ENCODE results near the gene BFSP1. TPM values are rescaled to one million over a fixed set of nuclear protein-coding genes. Genes with fewer than 3 reads are reported as not detected.

BFSP1 gene
- total and polyA plus RNA-seq, 4 donors, result 1.8 to 3.1 (median 2.4) TPM

- Histone ChIP-seq H3K27ac (ENCODE audit: low read depth, low read length) (no peak overlapping the region), H3K27me3 (ENCODE audit: control insufficient read depth, insufficient read depth, low read length) (peaks cover 2% of the 10 kb centered on the region), H3K4me3 (ENCODE audit: low read depth, low read length) (no peak overlapping the region), H3K4me1 (ENCODE audit: control insufficient read depth, insufficient read depth, low read length) (peaks cover 1% of the 10 kb centered on the region), H3K36me3 (ENCODE audit: control insufficient read depth, insufficient read depth, low read length) (no peaks in the 10 kb centered on the region), H3K9me3 (ENCODE audit: control insufficient read depth, insufficient read depth, low read length) (no peaks in the 10 kb centered on the region)
- DNase-seq (ENCODE audit: low read depth in 4 of 6, low spot score in 6 of 6), result peak in 2 of 6 donors; percentile 26 to 88
These were observed 5.5 kb downstream of the BFSP1 start for GRCh38 chr20:17525650-17526049.

- H3K27me3 ChIP-seq (ENCODE audit: control insufficient read depth, insufficient read depth, low read length), result peaks cover 2% of the 10 kb centered on the region
- no peaks in the 10 kb centered on the region for H3K36me3 ChIP-seq (ENCODE audit: control insufficient read depth, insufficient read depth, low read length)
- no peaks in the 10 kb centered on the region for H3K4me1 ChIP-seq (ENCODE audit: control insufficient read depth, insufficient read depth, low read length)
- H3K27ac ChIP-seq (ENCODE audit: low read depth, low read length), result no peak overlapping the region
- 100% methylated on average over 2 of the region's 5 CpGs for WGBS (ENCODE audit: insufficient coverage)
- DNase-seq (ENCODE audit: low read depth in 4 of 6, low spot score in 6 of 6), result no peak
- H3K9me3 ChIP-seq (ENCODE audit: control insufficient read depth, insufficient read depth, low read length), result no peaks in the 10 kb centered on the region
- no peak overlapping the region for H3K4me3 ChIP-seq (ENCODE audit: low read depth, low read length)
These were observed 6.0 kb downstream of the BFSP1 start for GRCh38 chr20:17525132-17525531.

- H3K4me1 ChIP-seq (ENCODE audit: control insufficient read depth, insufficient read depth, low read length), result no peaks in the 10 kb centered on the region
- DNase-seq (ENCODE audit: low read depth in 4 of 6, low spot score in 6 of 6), result no peak
- no peaks in the 10 kb centered on the region for H3K36me3 ChIP-seq (ENCODE audit: control insufficient read depth, insufficient read depth, low read length)
- peaks cover 1% of the 10 kb centered on the region for H3K27me3 ChIP-seq (ENCODE audit: control insufficient read depth, insufficient read depth, low read length)
- WGBS (ENCODE audit: insufficient coverage), result 88% methylated on average over 2 of the region's 8 CpGs
- no peak overlapping the region for H3K4me3 ChIP-seq (ENCODE audit: low read depth, low read length)
- H3K9me3 ChIP-seq (ENCODE audit: control insufficient read depth, insufficient read depth, low read length), result no peaks in the 10 kb centered on the region
- no peak overlapping the region for H3K27ac ChIP-seq (ENCODE audit: low read depth, low read length)
These were observed 6.6 kb downstream of the BFSP1 start for GRCh38 chr20:17524560-17524959.

DNA sequence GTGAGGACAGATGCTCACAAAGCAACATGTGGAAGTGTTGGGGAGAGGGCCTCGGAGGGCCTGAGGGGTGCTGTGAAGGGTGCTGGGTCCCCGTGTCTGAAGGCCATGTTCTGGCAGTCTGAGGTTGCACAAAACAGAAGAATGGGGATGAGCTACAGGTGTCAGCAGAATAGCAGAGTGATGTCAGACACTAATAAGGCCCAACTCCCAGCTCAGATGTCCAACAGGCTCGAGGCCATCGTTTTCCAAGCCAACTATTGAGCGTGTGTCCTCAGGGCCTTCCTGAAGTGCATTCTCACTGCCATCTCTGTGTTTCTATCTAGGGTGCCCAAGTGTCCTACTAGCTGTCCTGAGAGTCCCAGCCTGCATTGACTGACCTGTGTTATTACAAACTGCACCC is 7.9 kb downstream of the BFSP1 start:
- Histone ChIP-seq H3K27ac (ENCODE audit: low read depth, low read length) (no peak overlapping the region), H3K4me1 (ENCODE audit: control insufficient read depth, insufficient read depth, low read length) (no peaks in the 10 kb centered on the region), H3K27me3 (ENCODE audit: control insufficient read depth, insufficient read depth, low read length) (no peaks in the 10 kb centered on the region), H3K9me3 (ENCODE audit: control insufficient read depth, insufficient read depth, low read length) (no peaks in the 10 kb centered on the region), H3K4me3 (ENCODE audit: low read depth, low read length) (no peak overlapping the region), H3K36me3 (ENCODE audit: control insufficient read depth, insufficient read depth, low read length) (no peaks in the 10 kb centered on the region)
- no peak for DNase-seq (ENCODE audit: low read depth in 4 of 6, low spot score in 6 of 6)
- WGBS (ENCODE audit: insufficient coverage), result 84% methylated on average over 5 of the region's 5 CpGs

- no peak for DNase-seq (ENCODE audit: low read depth in 4 of 6, low spot score in 6 of 6)
- H3K9me3 ChIP-seq (ENCODE audit: control insufficient read depth, insufficient read depth, low read length), result no peaks in the 10 kb centered on the region
- H3K27me3 ChIP-seq (ENCODE audit: control insufficient read depth, insufficient read depth, low read length), result no peaks in the 10 kb centered on the region
- H3K27ac ChIP-seq (ENCODE audit: low read depth, low read length), result no peak overlapping the region
- no peaks in the 10 kb centered on the region for H3K36me3 ChIP-seq (ENCODE audit: control insufficient read depth, insufficient read depth, low read length)
- H3K4me1 ChIP-seq (ENCODE audit: control insufficient read depth, insufficient read depth, low read length), result no peaks in the 10 kb centered on the region
- 71% methylated on average over 2 of the region's 3 CpGs for WGBS (ENCODE audit: insufficient coverage)
- no peak overlapping the region for H3K4me3 ChIP-seq (ENCODE audit: low read depth, low read length)
These were observed 8.7 kb downstream of the BFSP1 start for GRCh38 chr20:17522528-17522927.

DNA sequence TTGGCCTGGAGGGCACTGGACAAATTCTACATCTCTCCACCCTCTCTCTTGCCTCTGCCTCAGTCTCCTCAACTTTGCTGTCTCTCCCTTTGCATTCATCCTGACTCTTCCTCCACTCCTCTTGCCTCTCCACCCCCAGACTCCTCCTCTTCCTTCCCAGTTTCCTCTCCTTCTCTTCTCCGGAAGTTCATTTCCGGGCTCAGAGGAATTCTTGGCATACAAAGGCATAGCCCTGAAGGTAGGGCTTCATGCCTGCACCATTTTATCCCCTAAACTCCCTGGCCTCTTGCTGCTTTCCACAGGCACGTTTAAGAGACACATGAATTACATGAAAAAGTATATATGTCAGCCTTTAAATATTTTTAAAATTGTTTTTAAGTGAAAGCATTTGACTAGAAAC is 10.6 kb downstream of the BFSP1 start:
- WGBS (ENCODE audit: insufficient coverage), result 80% methylated on average over 1 of the region's 3 CpGs
- Histone ChIP-seq H3K36me3 (ENCODE audit: control insufficient read depth, insufficient read depth, low read length) (no peaks in the 10 kb centered on the region), H3K9me3 (ENCODE audit: control insufficient read depth, insufficient read depth, low read length) (no peaks in the 10 kb centered on the region), H3K27ac (ENCODE audit: low read depth, low read length) (no peak overlapping the region), H3K4me1 (ENCODE audit: control insufficient read depth, insufficient read depth, low read length) (no peaks in the 10 kb centered on the region), H3K27me3 (ENCODE audit: control insufficient read depth, insufficient read depth, low read length) (no peaks in the 10 kb centered on the region), H3K4me3 (ENCODE audit: low read depth, low read length) (no peak overlapping the region)
- DNase-seq (ENCODE audit: low read depth in 4 of 6, low spot score in 6 of 6), result no peak

- Histone ChIP-seq H3K27me3 (ENCODE audit: control insufficient read depth, insufficient read depth, low read length) (no peaks in the 10 kb centered on the region), H3K4me3 (ENCODE audit: low read depth, low read length) (no peak overlapping the region), H3K4me1 (ENCODE audit: control insufficient read depth, insufficient read depth, low read length) (no peaks in the 10 kb centered on the region), H3K36me3 (ENCODE audit: control insufficient read depth, insufficient read depth, low read length) (no peaks in the 10 kb centered on the region), H3K9me3 (ENCODE audit: control insufficient read depth, insufficient read depth, low read length) (no peaks in the 10 kb centered on the region), H3K27ac (ENCODE audit: low read depth, low read length) (no peak overlapping the region)
- DNase-seq (ENCODE audit: low read depth in 4 of 6, low spot score in 6 of 6), result no peak
- 77% methylated on average over 3 of the region's 7 CpGs for WGBS (ENCODE audit: insufficient coverage)
These were observed 11.4 kb downstream of the BFSP1 start for GRCh38 chr20:17519606-17520285.

DNA sequence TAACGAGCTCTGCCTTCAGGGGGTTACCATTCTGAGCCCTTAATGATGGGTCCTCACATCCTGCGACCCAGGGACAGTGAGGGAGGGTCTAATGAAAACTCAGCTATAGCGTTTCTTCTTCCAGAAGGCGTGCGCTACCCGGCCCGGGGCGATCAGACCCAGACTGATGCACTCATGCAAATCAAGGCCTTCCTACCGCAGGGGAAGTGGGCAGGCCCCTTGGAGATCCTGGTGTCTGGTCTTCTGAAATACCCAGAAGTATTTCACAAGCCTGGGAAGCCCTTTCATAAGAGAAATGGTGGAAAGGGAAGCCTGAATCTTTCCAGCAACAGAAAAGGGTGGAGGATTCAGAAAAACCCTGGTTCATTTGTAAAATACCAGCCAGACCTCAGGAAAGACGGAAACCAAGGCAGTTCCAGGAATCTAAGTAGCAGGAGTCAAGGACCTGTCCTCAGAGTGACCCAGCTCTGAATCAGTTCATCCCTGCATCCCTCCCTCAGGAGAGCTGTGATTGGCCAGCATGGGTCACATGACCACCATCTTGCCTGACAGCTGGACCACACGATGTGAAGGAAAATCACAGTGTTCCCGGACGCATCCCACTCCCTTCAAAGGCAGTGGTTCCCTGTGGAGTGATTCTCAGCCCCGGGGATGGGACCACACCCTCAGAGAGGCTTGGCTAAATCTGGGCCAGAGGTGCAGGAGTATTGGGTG is 12.7 kb downstream of the BFSP1 start:
- H3K27ac ChIP-seq (ENCODE audit: low read depth, low read length), result no peak overlapping the region
- H3K9me3 ChIP-seq (ENCODE audit: control insufficient read depth, insufficient read depth, low read length), result no peaks in the 10 kb centered on the region
- no peaks in the 10 kb centered on the region for H3K4me1 ChIP-seq (ENCODE audit: control insufficient read depth, insufficient read depth, low read length)
- no peak overlapping the region for H3K4me3 ChIP-seq (ENCODE audit: low read depth, low read length)
- 75% methylated on average over 12 of the region's 14 CpGs for WGBS (ENCODE audit: insufficient coverage)
- H3K27me3 ChIP-seq (ENCODE audit: control insufficient read depth, insufficient read depth, low read length), result no peaks in the 10 kb centered on the region
- peak in 1 of 6 donors; percentile 71 for DNase-seq (ENCODE audit: low read depth in 4 of 6, low spot score in 6 of 6)
- no peaks in the 10 kb centered on the region for H3K36me3 ChIP-seq (ENCODE audit: control insufficient read depth, insufficient read depth, low read length)

- H3K36me3 ChIP-seq (ENCODE audit: control insufficient read depth, insufficient read depth, low read length), result no peaks in the 10 kb centered on the region
- no peaks in the 10 kb centered on the region for H3K27me3 ChIP-seq (ENCODE audit: control insufficient read depth, insufficient read depth, low read length)
- no peaks in the 10 kb centered on the region for H3K9me3 ChIP-seq (ENCODE audit: control insufficient read depth, insufficient read depth, low read length)
- no peak overlapping the region for H3K27ac ChIP-seq (ENCODE audit: low read depth, low read length)
- no peak overlapping the region for H3K4me3 ChIP-seq (ENCODE audit: low read depth, low read length)
- H3K4me1 ChIP-seq (ENCODE audit: control insufficient read depth, insufficient read depth, low read length), result no peaks in the 10 kb centered on the region
- DNase-seq (ENCODE audit: low read depth in 4 of 6, low spot score in 6 of 6), result no peak
- WGBS (ENCODE audit: insufficient coverage), result no CpG with 5 or more reads among the region's 3 CpGs
These were observed 16.1 kb downstream of the BFSP1 start for GRCh38 chr20:17515053-17515452.

DNA sequence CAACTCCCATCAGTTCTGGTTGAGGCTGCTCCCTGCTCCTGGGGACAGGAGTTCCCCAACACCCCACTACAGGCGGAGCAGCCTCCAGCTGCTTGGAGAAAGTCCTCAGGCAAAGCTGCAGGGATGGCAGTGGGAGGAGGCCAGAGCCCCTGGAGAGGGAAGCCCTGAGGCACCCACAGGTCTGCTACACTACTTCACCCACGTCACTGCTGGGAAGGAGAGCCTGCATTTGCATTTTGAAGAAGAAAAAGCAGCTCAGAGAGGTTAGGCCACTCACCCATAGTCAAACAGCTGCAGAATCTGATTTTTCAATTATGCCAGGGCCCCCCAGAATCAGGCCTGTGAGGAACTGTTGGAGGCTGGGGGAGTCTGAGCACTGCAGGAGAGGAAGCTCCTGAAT is 17.2 kb downstream of the BFSP1 start:
- no peak for DNase-seq (ENCODE audit: low read depth in 4 of 6, low spot score in 6 of 6)
- no peaks in the 10 kb centered on the region for H3K36me3 ChIP-seq (ENCODE audit: control insufficient read depth, insufficient read depth, low read length)
- no peaks in the 10 kb centered on the region for H3K9me3 ChIP-seq (ENCODE audit: control insufficient read depth, insufficient read depth, low read length)
- H3K4me3 ChIP-seq (ENCODE audit: low read depth, low read length), result no peak overlapping the region
- no peak overlapping the region for H3K27ac ChIP-seq (ENCODE audit: low read depth, low read length)
- no CpG with 5 or more reads among the region's 2 CpGs for WGBS (ENCODE audit: insufficient coverage)
- H3K4me1 ChIP-seq (ENCODE audit: control insufficient read depth, insufficient read depth, low read length), result no peaks in the 10 kb centered on the region
- H3K27me3 ChIP-seq (ENCODE audit: control insufficient read depth, insufficient read depth, low read length), result no peaks in the 10 kb centered on the region

Data from spinal cord (tissue), 10 donors.